Muscle of leg (tissue), 16 donors: ENCODE measurements around the gene SUPT3H. TPM values are rescaled to one million over a fixed set of nuclear protein-coding genes. Genes with fewer than 3 reads are reported as not detected.

Experiments
- DNase-seq: peaks from one replicate; pipeline ENCODE4 v3.0.0; 2013
- H3K27ac ChIP-seq: one replicate; pipeline ENCODE4 v1.5.1; 2013; ENCODE audit warnings: mild to moderate bottlenecking, low read length, control low read depth
- H3K27me3 ChIP-seq: one replicate; pipeline ENCODE4 v1.6.1; 2013; ENCODE audit warnings: low read length; ENCODE audit not compliant: control insufficient read depth, insufficient read depth
- H3K36me3 ChIP-seq: one replicate; pipeline ENCODE4 v1.6.1; 2013; ENCODE audit warnings: low read length; ENCODE audit not compliant: control insufficient read depth, insufficient read depth
- H3K4me1 ChIP-seq: one replicate; pipeline ENCODE4 v1.6.1; 2013; ENCODE audit warnings: low read length; ENCODE audit not compliant: control insufficient read depth, insufficient read depth
- H3K4me3 ChIP-seq: one replicate; pipeline ENCODE4 v1.5.1; 2013; ENCODE audit warnings: low read length, control low read depth
- H3K9me3 ChIP-seq: replicated peaks from 2 replicates; pipeline ENCODE4 v1.6.1; 2013; ENCODE audit warnings: low read depth, low read length; ENCODE audit not compliant: control insufficient read depth
- WGBS: methylation state at CpG from one replicate; pipeline ENCODE4 v1.1.5; 2013; ENCODE audit warnings: missing lambda C conversion rate; ENCODE audit not compliant: insufficient coverage; 5-methylcytosine and 5-hydroxymethylcytosine counted together
- long read RNA-seq, 11 donors: transcript quantifications; one replicate each; lab custom pipeline, GENCODE V29; 2026
- polyA plus RNA-seq, 8 donors: library from polyadenylated mRNA; unstranded; fragments of 120-200 nt; gene quantifications; one replicate each; pipeline versions ENCODE4 v1.2.1 to v1.2.3, GENCODE V29; 2013; ENCODE audit warnings: inconsistent platforms in 1 of 8, low replicate concordance in 1 of 8; ENCODE audit not compliant: insufficient read length in 8 of 8, insufficient read depth in 1 of 8
- total RNA-seq: library from RNA; stranded (reverse); fragments of 120-200 nt; gene quantifications from one replicate; pipeline ENCODE4 v1.2.4, GENCODE V29; 2013

The SUPT3H gene
- 8.3 TPM for total RNA-seq
- polyA plus RNA-seq = 10 to 100 TPM in 6 of 8 donors, 1 to 10 TPM in 2; 9.7 to 13.7 (median 11.1) TPM
- long read RNA-seq, donor 1 = 0 reads
- long read RNA-seq, donor 2 = 0 reads
- long read RNA-seq, donor 3 = 0 reads
- long read RNA-seq, donor 4 = 0 reads
- long read RNA-seq, donor 5, partial matches to known transcripts = 8 of 8 reads
- long read RNA-seq, donor 5, other reads (novel, unspliced or antisense) = 0 of 8 reads
- long read RNA-seq, donor 6 = 0 reads
- long read RNA-seq, donor 7, partial matches to known transcripts = 5 of 7 reads
- long read RNA-seq, donor 7, other reads (novel, unspliced or antisense) = 0 of 7 reads
- long read RNA-seq, donor 8 = 0 reads
- long read RNA-seq, donor 9 = 0 reads
- long read RNA-seq, donor 10 = 0 reads
- long read RNA-seq, donor 11 = 0 reads

DNA sequence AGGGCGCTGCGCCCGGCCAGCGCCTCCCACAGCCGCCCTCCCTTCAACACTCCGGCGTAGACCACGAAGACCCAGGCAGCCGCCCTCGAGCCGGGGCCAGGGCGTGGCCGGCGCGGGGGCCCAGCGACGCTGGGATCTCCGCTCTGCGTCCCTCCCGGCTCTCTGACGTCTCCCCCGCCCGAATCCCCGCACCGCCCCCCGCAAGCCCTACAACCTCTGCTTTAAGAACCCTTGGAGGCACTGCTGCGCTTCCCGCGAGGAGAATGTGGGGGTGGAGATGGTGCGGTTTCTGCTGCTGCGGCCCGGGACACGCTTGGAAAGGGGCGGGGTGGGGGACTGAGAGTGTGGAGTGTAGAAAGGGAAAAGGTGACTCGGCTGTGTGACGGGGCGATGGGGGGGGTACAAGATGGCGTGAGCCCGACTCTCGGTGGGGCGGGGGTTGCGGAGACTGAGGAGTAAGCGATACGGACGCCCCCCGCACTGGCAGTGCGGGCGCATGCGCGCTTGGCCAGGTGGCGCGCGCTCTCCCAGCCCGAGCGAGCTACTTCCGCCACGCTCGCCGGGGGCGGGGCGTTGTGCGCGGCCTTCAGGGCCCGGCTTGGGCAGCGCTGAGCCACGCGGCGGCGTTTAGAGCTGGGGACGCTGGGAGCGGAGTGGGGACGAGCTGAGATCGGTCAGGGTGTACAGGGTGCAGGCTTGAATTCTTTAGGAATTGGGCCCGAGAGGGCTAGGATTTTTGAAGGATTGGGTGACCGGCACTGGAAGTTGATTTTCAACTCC, at the start of gene SUPT3H:
SUPT3H (minus strand) TSS at position 381 of the 780 bp plus-strand sequence.
- Histone ChIP-seq H3K4me1 (peaks cover 3% of the 10 kb centered on the region), H3K27ac (peak within 1 kb of the TSS; percentile 98), H3K9me3 (no peaks in the 10 kb centered on the region), H3K27me3 (no peaks in the 10 kb centered on the region), H3K36me3 (no peaks in the 10 kb centered on the region), H3K4me3 (peak within 1 kb of the TSS; percentile 87)
- DNase-seq = peak; percentile 98
- under 1% methylated on average over 73 of the region's 75 CpGs for WGBS

DNA sequence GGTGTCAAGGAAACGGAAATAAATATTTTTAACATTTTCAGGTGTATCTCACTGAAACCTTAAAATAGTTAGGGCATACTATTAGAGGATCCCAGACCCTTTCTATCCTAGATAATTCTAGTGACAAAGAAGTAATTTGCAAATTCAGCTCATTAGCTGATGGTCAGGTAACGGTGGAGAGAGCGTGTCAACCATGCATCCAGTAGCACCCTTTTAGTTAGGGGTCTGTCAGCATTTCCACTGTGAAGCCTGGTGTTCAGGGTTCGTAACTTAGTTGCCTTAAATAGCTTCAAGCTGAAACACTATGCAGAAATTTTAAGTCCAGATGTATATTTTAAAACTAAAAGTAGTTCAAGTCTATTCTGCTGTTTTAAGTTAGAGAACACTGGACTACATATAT, 48.5 kb upstream of the SUPT3H start:
- Histone ChIP-seq H3K27me3 (peaks cover 38% of the 10 kb centered on the region), H3K4me1 (peaks cover 22% of the 10 kb centered on the region), H3K36me3 (no peaks in the 10 kb centered on the region), H3K4me3 (no peak overlapping the region), H3K27ac (no peak overlapping the region), H3K9me3 (no peaks in the 10 kb centered on the region)
- no peak for DNase-seq
- 79% methylated on average over 2 of the region's 4 CpGs for WGBS

DNA sequence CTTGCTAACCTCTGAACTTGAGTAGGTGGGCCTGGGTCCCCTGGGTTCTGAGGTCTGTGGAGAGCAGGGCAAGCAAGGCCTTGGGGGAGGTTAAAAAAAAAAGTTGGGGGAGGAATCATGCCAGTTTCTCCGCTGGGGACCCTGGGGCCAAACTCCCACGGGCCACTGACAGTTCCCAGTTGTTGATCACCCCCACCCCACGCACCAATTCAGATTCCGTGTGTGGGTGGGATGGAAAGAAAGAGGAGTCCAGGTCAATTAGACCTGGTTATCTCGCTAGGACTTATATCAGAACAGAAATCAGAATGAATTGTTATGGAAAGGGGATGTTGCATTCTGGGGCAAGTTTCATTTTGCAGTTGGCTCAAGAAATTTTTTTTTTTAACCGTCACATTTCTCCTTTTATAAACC, 46.7 kb upstream of the SUPT3H start:
- Histone ChIP-seq H3K27me3 (peaks cover 55% of the 10 kb centered on the region), H3K4me3 (peak overlapping the region; percentile 11), H3K4me1 (peaks cover 38% of the 10 kb centered on the region), H3K9me3 (no peaks in the 10 kb centered on the region), H3K36me3 (no peaks in the 10 kb centered on the region), H3K27ac (no peak overlapping the region)
- no peak for DNase-seq
- no CpG with 5 or more reads among the region's 6 CpGs for WGBS

DNA sequence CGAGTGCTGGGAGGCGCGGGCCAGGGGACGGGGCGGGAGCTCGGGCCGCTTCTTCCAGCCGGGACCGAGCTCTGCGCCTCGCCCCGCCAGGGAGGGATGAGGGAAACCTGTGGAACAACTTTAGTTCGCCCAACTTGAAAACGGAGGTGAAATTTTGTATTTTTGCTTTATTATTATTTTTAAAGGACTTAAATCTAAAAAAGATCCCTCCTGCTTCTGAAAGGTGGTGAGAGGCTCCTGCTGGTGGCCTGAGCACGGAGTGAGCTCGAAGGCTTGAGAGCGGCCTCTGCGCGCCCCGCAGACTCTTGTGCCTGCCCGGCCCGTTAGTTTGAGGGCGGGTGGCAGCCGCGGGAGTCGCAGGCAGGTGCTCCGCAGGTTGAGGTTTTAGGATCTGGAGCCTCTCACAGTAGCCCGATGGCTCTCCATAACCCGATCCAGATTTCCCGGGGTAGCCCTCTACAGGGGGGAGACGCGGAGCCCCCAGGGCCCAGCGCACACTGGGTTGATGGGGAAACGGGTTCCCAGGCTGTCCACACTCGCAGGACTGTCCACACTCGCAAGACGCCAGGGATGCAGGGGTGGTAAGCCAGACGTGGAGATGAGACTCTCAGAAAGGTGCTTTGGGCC, 46.2 kb upstream of the SUPT3H start:
- WGBS = 21% methylated on average over 22 of the region's 38 CpGs
- Histone ChIP-seq H3K27me3 (peaks cover 59% of the 10 kb centered on the region), H3K36me3 (no peaks in the 10 kb centered on the region), H3K27ac (no peak overlapping the region), H3K4me1 (peaks cover 40% of the 10 kb centered on the region), H3K4me3 (peak overlapping the region; percentile 54), H3K9me3 (no peaks in the 10 kb centered on the region)
- DNase-seq = peak; percentile 16

DNA sequence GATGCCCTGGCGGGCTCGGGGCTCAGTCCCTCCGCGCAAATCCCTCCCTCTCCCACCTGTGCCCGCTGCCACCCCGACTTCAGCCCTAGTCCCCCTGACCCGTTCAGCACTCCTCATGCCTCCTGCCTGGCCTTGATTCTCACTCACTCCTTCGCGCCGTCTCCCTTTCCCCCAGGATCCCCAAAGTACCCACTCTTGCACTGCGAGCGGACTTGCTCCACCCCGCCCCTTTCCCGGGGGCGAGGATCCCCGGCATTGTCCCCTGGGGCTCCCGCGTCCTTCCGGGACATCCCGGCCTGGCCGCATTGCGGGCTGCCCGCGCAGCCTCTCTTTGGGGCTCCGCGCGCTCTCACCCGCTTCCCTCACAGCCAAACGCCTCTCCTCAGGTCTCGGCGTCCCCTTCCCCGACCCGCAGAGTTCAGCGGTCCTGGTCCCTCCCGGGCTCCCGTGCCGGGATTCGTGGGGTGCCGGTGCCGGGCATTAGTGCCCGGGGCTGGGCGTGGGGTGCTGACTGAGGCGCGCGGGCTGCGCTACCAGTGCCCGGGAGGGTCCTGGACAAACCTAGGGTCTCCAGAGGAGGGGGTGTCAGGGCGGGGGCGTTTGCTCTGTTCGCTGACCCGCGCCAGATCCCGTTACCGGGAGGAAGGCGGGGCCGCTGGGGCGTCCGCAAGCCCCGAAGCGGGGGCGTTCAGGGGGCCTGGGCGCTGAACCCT, 45.5 kb upstream of the SUPT3H start:
- WGBS = under 1% methylated on average over 62 of the region's 62 CpGs
- Histone ChIP-seq H3K9me3 (no peaks in the 10 kb centered on the region), H3K36me3 (no peaks in the 10 kb centered on the region), H3K27ac (no peak overlapping the region), H3K4me1 (peaks cover 40% of the 10 kb centered on the region), H3K4me3 (peak overlapping the region; percentile 54), H3K27me3 (peaks cover 62% of the 10 kb centered on the region)
- DNase-seq = peak; percentile 29

GRCh38 chr6:45422503-45423110, 44.9 kb upstream of the SUPT3H start:
- H3K27me3 ChIP-seq = peaks cover 64% of the 10 kb centered on the region
- DNase-seq = peak; percentile 42
- no peaks in the 10 kb centered on the region for H3K9me3 ChIP-seq
- 0% methylated on average over 52 of the region's 55 CpGs for WGBS
- H3K4me3 ChIP-seq = peak overlapping the region; percentile 54
- peaks cover 40% of the 10 kb centered on the region for H3K4me1 ChIP-seq
- no peaks in the 10 kb centered on the region for H3K36me3 ChIP-seq
- no peak overlapping the region for H3K27ac ChIP-seq

DNA sequence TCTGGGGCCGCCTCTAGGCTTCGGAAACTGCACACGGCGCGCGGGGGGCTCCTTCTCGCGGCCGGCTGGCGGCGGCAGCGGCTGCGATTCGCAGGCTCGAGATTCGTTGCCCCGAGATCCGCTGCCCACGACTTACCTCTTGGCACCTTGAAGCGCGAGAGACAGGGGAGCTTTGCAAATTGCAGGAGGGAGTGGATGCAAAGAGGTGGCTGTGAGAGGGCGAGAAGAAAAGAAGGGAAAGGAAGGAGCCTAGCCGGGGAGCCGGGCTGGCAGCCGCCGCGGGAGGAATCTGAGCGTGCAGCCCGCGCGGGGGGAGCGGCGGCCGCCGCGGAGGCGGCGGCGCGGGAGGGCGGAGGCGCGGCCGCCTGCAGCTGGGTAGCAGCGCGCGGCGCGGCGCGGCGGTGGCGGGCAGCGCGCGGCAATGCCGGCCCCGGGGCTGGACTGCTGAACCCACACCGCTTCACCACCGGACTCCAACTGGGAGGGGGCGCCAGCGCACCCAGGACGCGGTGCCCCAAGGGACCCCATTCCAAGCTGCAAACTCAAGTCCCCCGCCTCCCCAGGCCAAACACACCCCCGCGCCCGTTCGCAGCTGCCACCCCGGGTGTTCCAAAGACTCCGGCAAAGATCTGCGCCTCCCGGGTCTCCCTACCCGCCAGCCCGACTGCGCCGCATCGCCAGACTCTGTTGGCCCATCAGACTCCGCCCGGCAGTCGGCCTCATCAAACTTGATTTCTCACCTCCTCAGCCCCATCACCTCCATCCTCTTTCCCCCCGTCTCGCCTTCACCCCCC, 44.2 kb upstream of the SUPT3H start:
- H3K36me3 ChIP-seq = no peaks in the 10 kb centered on the region
- WGBS = under 1% methylated on average over 83 of the region's 83 CpGs
- peaks cover 40% of the 10 kb centered on the region for H3K4me1 ChIP-seq
- peaks cover 64% of the 10 kb centered on the region for H3K27me3 ChIP-seq
- H3K4me3 ChIP-seq = peak overlapping the region; percentile 55
- peak; percentile 71 for DNase-seq
- H3K9me3 ChIP-seq = no peaks in the 10 kb centered on the region
- H3K27ac ChIP-seq = no peak overlapping the region

DNA sequence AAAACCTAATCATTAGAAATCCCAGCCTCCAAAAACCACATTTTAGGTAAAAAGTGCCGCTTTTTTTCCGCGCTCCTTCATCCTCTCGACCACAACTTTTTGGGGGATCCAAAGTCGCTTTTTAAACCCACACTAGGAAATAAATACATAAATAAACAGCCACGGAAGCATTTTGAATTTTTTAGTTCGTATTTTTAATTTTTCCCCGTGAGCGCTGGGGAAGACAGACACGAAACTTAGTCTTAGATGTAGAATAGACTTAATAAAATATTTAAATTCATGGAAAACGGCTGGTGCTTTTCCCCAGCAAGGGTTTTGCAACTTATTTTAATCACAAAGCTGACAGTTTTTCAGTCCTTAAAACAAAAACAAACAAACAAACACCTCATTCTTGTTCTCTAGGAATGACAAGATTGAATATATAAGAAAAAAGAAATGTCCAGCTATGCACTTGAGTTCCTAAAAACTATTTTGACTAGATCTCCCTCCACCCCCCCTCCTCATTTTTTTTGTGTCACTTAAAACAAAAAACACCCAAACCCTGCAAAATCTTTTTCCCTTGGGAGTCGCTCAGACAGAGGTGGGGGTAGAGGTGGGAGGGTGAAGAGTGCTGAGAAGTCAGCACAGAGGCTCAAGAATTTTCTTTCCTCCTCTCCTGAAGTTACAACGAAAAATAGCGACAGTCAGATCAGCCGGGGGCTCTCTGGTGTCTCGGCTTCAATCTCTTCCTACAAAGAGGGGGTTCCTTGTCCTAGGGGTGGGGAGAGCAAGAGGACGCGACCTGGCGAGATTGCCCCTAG, 43.4 kb upstream of the SUPT3H start:
- WGBS = 0% methylated on average over 4 of the region's 19 CpGs
- peaks cover 40% of the 10 kb centered on the region for H3K4me1 ChIP-seq
- no peak for DNase-seq

More for the DNA sequence above, 43.4 kb upstream of the SUPT3H start:
- no peaks in the 10 kb centered on the region for H3K9me3 ChIP-seq
- peaks cover 62% of the 10 kb centered on the region for H3K27me3 ChIP-seq
- no peaks in the 10 kb centered on the region for H3K36me3 ChIP-seq
- no peak overlapping the region for H3K27ac ChIP-seq
- H3K4me3 ChIP-seq = peak overlapping the region; percentile 55
